ENCODE measurements around the gene GFRA1.
A peak's percentile ranks its signal among the peaks of the same experiment; 100 is the strongest.

The GFRA1 gene

DNA sequence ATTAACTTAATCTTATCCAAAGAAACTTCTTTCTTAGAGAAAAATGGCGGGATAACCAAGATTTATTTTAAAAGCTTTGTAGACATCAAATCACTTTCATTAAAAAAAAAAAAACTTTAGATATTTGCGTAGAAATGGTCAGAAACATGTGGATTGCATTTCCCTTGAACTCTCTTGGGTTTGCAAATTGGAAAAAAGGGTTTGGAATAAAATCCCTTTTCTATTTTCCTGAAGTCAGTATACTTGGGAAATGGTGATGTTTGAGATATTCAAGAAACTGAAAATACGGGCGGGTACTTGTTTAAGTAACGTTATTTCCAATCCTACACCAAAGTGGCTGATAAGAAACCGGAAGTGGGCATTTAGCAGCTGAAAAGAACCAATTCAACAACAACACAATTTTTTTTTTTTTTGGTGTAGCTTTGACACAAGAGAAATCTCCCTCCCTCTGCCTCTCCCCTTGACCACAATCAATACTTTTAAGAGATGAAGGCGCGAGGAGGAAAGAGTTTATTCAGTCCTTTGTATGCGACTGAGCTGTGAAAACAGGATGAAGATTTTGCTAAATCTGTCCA, 13.7 kb upstream of the GFRA1 start:
- TF ChIP-seq, protein P1, sequence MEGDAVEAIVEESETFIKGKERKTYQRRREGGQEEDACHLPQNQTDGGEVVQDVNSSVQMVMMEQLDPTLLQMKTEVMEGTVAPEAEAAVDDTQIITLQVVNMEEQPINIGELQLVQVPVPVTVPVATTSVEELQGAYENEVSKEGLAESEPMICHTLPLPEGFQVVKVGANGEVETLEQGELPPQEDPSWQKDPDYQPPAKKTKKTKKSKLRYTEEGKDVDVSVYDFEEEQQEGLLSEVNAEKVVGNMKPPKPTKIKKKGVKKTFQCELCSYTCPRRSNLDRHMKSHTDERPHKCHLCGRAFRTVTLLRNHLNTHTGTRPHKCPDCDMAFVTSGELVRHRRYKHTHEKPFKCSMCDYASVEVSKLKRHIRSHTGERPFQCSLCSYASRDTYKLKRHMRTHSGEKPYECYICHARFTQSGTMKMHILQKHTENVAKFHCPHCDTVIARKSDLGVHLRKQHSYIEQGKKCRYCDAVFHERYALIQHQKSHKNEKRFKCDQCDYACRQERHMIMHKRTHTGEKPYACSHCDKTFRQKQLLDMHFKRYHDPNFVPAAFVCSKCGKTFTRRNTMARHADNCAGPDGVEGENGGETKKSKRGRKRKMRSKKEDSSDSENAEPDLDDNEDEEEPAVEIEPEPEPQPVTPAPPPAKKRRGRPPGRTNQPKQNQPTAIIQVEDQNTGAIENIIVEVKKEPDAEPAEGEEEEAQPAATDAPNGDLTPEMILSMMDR (IDR thresholded peaks at IDR 0.05; ENCODE audit: extremely low read depth, missing control alignments) = no peak
- no peak for DNase-seq (ENCODE audit: low spot score)

DNA sequence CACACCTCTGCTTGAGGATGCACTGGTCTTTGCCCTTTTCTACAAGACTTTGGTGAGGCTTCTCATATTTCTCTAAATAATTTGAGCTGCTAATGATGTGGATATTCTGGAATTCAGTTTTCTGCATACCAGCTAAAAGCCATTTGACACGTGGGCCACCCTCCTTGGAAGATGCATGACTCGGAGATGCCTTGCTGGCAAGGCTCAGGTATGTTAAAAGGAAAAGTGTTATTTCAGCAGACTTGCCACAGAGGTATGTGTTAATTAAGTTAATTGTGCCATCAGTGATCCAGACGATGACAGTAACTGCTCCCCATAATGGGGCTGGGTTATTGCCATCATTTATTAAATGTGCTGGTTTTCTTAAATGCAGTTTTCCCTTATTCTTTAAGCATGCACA, 8.8 kb upstream of the GFRA1 start:
- TF ChIP-seq, protein P1 (IDR thresholded peaks at IDR 0.05; ENCODE audit: extremely low read depth, missing control alignments) = no peak
- no peak for DNase-seq (ENCODE audit: low spot score)

DNA sequence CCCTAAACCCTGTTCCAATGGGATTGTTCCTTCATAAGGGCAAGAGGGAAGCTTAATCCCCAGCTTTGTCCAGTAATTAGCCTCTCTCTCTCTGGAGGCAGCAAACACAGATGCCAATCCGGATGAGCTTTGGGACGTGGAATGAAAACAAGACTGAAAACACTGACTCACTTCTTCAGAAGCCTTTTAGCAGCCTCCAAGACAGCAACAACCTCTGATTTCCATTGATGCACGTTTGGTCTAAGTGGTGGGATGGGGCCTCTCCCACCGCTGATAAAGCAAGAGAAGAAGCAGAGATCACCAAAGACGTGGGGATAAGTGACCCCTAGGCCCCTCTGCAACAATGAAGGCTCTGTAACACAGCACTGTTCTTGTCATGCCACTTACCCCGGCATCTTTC, 5.8 kb upstream of the GFRA1 start:
- TF ChIP-seq, protein P1 (IDR thresholded peaks at IDR 0.05; ENCODE audit: extremely low read depth, missing control alignments) = no peak
- no peak for DNase-seq (ENCODE audit: low spot score)

DNA sequence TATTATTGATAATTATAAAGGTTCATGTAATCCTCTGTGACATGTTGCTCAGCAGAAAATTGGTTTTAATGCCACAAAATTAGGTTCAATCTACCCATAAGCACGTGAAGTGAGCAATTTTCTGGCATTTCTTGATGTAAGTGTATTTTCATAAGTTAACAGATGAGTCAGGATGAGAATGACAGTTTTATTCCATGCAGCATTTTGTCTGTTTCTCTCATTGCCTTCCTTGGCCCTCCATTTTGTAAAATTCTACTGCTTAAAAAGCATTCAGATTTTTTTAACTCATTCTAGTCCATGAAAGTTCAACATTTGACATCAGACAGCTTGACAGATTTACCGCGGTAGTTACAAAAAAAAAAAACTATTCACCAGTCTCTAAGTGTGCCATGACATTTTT, 4.0 kb upstream of the GFRA1 start:
- TF ChIP-seq, protein P1 (IDR thresholded peaks at IDR 0.05; ENCODE audit: extremely low read depth, missing control alignments) = no peak
- no peak for DNase-seq (ENCODE audit: low spot score)

DNA sequence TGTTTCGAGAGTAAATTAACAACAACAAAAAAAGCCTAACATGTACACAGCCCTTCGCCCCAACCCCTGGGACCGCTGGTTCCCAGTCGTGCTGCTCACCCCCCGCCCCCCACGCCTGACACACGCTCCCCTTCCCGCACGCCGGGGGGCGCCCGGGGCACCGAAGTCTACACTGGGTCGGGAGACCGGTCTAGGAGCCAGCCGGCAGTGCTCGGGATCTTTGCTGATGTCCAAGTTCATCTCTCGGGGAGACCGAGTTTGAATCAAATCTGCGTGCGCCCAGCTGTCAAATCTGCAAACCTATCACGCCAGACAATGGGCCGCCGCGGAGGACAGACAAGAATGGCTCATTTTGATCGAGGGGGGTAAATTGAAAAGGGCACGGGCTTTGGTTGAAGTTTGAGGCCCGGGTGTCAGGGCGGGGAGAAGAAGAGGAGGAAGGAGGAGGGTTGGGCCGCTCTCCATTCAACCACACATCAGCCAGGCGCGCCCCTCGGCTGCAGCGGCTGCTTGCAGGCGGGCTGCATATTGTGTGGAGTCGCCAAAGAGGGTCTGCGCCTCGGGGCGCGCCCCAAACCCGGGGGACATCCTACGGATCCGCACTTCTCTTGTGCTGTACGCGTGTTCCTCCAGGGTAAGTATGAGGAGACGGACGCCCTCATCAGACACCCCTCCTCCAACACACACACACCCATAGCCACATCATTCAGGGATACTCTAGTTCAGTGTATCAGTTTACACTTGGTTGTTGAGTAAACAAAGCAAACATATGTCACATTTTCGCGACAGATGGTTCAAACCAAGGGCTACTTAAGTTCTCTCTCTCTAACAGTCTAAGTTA, 1.3 kb upstream of the GFRA1 start:
- peak; percentile 26 for DNase-seq (ENCODE audit: low spot score)
- TF ChIP-seq, protein P1 (IDR thresholded peaks at IDR 0.05; ENCODE audit: extremely low read depth, missing control alignments) = no peak

DNA sequence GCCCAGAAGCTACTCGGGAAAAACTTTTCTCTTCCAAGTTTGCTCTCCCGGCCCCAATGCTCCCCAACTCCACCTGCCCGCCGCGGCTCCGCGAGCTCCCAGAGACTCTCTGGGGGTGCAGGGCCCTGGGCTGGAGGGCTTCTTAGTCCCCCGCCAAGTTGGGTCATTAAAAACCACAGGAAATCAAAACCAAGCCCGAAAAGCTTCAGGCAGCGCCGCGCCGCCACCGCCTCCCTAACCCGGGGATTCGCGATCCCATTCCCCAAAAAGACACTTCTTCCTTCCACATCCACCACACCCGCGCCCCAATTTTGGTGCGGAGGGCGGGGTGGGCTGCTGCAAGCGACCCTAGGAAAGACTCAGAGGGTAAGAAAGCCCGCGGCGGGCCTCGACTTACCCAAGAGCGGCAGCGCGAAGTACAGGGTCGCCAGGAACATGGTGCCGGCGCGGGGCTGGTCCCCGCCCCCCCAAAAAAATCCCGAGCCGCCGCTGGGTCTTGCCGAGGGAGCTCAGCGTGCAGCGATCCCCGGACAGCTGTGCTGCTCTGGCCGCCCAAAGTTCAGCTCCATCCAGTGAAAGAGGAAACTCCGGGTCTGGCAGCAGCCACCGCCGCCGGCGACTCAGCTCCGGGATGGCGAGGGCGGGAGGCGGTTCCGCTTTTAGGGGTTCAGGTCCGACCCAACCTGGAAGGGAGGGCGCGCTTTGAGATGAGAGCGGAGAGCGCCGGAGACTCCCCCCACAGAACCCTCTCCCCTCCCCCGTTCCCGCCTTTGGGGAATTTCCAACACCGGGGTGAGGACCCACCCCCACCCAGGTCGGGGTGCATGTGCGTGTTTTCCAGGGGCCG, 1.2 kb downstream of the GFRA1 start:
- TF ChIP-seq, protein P1 (IDR thresholded peaks at IDR 0.05; ENCODE audit: extremely low read depth, missing control alignments) = no peak
- DNase-seq (ENCODE audit: low spot score) = peak; percentile 56

Measured in GM20000 (cell line).